ENCODE results near the gene CELF4.
A peak's percentile ranks its signal among the peaks of the same experiment; 100 is the strongest.

The CELF4 gene

DNA sequence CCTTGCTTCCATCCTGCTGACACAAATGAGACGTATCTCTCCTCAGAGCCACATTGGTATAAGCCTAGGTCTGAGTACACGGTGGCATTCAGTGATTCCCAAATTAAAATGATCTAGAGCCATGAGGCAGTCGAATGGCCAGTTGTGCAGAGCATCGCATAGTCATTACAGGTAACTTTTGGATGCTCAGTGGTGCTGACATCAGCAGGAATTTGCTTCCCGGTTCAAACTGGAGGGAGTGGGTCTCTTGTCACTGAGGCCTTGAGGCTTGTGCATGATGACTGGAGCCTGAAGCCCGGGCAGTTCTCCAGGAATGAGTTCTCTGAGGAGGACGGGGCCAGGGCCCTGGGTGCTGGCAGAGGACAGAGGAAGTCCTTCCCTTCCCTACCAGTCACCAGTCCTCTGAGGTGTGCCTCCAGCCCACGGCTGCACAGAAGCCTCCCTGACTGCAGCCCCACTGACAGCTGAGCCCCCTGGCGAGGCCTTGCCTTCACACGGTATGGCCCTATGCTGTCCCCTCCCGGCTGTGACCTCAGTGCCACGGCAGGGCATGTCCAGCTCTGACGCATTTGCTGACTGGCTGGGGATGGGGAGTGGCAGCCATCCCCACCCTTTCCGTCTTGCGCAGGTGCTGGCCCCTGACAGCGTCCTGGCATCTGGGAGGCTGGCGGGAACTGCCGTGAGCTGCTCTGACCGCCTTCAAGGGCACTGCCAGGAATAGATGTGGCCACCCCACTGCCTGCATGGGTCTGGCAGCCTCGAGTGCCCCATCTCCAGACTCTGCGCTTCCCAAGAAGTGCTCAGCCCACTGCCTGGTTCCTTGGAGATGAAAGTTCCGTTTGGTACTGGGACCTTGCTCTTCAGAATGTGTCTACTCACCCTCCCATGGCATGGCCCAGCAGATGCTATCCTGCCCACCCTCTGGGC, 117.4 kb downstream of the CELF4 start:
- DNase-seq (ENCODE audit: low spot score), result no peak
- no peak for FAIRE-seq

DNA sequence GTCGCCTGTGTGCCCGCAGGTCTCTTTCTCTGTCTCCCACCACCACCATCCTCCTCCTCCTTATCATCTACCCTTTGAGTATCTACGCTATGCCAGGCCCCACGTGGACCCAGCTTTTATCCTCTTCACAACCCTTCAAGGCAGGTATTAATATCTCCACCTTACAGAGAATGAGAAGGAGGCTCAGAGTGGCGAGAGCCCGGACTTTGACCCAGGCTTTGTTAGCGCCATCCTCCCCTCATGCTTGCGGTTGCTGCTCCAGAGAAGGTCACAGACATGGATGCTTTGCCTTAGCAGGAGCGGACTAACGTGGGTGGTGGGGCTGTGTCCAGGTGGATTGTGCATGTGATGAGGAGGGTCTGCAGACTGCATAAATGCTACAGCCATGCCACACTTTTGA, 119.8 kb downstream of the CELF4 start:
- FAIRE-seq (no peak), DNase-seq (ENCODE audit: low spot score) (no peak)

DNA sequence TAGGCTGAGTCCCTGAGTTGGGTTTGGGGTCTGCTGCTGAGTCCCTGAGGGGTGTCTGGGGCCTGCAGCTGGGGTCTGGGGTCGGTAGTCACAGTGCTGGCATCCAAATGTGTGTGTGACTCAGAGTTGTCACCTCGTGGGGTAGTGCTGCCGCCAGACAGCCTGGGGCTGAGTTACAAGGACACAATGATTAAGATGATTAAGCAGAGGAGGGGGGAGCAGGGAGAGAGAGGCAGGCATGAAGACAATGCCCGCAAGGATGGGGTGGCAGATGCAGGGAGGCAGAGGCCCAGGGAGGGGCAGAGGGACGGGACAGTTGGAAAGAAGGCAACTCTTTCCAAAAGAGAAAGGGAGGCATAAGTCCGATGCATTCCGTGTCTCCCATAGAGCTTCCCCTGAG, 120.2 kb downstream of the CELF4 start:
- FAIRE-seq, result no peak
- DNase-seq (ENCODE audit: low spot score), result no peak

DNA sequence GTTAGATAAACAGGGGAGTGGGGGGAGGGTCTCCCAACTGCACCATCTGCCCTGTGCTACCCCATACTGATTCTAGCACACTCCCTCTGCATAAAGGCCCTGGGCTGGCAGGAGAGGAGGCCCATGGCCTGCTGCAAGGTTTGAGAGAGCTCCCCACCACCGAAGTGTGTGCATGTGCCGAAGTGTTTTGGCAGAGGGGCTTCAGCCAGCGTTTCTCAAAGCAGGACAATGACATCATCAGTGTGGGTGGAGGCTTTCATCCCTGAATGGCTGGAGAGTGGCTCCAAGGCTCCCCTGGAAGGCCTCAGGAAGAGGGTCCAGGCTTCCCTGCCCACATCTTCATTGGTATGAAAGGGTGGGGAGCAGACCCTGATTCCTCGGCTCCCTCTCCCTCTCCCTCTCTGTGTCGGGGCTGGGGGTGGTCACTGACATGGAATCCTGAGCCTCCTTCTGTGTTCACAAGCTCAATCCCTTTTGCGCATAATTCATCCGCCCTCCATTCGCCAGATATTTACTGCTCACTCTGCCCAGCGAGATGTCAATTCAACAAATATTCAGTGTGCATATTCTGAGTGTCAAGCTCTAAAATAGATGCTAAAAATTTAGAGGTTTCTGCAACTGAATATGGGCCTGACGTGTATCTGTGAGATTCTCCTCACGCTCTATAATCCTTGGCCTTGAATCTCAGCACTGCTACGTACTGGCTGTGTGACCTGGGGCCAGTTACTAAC, 122.1 kb downstream of the CELF4 start:
- DNase-seq (ENCODE audit: low spot score) (no peak), FAIRE-seq (no peak)

DNA sequence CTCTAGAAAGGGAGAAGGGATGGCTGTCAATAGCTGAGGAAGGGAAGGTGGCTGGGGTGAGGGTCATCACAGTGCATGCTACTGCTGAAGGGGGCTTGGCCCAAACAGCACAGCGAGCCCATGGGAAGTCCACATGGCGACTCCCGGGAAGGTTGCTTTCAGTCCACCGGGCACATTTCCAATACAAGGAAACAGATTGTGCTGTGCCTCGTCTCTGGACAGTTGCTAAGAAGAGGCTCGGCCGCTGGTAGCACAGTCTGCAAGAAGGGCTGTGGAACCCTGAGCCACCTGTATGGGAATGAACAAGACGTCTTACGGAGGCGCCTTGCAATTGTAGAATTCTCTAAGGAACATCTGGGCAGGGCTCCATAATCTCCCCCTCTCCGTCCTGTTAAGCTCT, 123.1 kb downstream of the CELF4 start:
- FAIRE-seq, result no peak
- DNase-seq (ENCODE audit: low spot score), result no peak

DNA sequence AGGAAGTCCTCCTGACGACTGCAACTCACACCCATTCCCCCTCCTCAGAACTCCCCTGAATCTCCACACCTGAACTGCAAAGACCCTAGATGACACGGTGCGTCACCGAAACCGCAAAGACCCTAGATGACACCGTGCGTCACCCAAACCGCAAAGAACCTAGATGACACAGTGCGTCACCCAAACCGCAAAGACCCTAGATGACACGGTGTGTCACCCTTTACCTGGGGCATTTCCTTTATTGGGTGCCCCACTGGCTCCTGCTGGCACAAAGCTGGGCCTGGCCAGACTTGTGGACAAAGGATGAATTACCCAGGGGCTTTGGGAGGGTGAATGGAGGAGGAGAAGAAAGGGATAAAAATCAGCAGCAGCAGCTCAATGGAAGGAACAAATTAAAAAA, 123.8 kb downstream of the CELF4 start:
- peak; percentile 22 for DNase-seq (ENCODE audit: low spot score)
- FAIRE-seq, result no peak

DNA sequence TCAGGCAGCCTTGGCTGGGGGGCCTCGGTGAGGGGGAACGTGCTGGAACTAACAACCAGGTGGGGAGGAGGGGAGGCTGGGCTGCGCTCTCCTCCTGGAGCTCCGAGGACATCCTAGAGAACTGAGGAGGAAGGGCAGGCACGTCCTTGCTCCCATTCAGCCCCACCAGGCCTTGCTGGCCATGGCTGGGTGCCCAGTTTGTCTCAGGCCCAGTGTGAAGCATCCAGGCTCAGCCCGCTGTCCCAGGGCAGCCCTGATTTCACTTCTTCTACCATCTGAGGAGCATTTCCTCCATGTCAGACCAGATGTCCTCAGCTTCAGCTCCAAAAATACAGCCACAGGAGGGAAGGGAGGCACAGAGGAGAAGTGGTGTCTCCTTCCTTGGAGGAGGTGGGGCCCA, 125.4 kb downstream of the CELF4 start:
- DNase-seq (ENCODE audit: low spot score), result no peak
- no peak for FAIRE-seq

DNA sequence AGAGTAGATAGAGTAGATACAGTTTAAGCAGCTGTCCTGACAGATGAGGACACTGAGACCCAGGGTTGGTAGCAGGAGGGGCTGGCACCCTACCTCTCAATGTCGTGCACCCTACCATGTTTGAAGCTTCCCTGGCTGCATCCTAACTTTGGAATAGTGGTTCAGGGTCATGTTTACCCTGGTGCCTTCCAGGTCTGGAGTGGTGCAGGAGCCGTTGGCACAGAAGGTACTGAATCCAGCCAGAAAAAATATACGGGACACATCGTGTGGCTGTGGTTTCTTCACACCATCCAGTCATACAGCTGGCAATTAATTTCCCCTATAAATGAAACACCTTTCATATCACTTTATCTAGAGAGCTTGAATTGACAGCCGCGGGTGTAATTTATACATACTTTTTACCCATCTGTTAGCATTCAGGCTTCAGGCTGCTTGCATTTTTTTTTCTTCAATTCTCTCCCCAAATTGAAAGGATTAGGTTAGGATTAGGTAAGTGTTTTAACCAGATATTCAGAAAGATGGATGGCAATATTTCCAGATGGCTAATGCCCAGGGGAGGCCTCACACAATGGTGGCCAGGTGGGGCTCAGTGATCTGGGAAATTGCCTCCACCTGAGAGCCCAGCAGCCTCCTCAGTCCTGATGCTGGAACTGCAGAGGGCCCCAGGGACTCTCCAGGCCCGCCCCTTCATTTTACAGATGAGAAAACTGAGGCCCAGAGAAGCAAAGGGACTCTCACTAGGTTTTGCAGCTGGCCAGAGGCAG, 127.0 kb downstream of the CELF4 start:
- no peak for FAIRE-seq
- DNase-seq (ENCODE audit: low spot score), result no peak

DNA sequence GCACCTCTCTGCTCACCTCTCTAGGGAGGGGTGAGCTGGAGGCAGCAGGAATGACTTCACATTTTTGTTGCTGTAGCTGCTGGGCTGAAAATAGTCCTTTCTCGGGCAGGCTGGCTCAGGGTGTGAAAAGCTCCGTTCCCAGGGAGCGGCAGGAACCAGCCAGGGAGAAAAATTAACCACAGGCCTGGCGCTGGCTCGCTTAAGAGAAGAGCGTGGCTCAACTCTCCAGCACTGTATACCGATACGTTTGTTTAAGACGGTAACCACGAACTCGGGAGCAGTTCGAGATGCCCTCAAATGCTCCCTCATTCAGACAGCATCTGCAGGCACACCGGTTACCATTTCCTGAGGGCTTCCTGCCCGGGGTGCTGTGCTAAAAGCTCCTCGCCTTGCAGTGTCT, 129.6 kb downstream of the CELF4 start:
- no peak for DNase-seq (ENCODE audit: low spot score)

DNA sequence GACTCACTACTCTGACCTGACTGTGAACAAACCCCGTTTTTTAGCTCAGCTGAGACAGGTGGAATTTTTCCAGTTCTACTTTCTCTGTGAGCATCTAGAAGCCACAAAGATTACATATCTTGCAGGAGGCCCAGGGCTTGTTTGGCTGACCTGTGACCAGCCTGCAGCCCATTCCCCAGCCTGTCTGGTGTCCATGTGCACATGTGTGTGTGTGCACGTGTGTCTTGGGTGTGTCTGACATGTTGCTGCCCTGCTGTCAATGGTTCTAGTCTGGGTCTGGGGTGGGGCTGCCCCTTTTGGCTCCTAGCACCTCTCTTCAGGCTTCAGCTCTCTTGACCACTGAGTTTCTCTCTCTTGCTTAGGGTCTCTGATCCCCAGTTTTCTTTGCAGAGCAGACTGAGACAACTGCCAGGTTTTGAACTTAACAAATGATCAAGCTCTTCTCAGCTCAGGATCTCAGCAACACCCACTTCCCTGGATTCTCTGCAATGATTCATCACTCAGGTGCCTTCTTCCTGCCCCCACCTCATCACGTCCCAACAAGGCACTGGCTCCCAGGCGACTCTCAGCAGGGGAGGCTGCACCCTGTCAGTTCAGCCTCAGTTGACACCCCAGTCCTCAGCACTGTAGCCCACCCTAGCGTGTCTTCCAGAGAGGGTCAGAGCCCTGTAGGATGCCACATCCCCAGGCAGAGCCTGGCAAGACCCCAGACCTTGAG, 130.3 kb downstream of the CELF4 start:
- no peak for DNase-seq (ENCODE audit: low spot score)
- no peak for FAIRE-seq

More for the DNA sequence above, 129.6 kb downstream of the CELF4 start:
- FAIRE-seq, result no peak

DNA sequence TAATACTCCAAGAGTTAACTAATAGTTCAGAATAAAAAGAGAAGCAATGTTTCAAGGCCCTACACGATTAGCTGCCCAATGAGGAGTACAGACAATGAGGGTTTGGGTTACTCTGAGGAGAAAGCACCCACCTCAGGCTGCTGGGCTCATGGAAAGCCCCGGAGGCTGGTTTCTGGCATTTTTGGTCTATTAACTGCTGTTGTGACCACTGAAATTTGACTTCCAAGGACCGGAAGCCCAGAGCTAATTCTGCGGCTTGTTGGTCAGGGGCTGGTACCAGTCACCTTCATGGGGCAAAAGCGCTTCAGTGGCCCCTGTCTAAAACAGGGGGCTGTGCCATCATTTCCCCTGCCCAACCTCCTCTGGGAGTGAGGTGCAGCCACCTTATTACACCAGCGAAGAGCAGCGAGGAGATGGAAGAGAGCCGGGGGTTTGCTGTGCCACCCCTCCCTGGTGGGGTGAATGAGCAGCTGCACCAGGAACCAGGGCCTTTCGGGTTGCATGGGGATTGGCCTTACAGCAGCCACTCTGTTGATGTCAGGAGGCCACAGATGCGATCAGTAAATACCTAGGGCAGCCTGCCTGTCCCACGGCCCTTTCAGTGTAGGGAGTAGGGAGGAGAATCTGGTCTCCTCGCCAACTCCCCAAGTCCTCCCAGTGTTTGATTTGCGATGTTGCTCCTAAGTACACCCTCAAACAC, 131.3 kb downstream of the CELF4 start:
- FAIRE-seq (no peak), DNase-seq (ENCODE audit: low spot score) (no peak)

DNA sequence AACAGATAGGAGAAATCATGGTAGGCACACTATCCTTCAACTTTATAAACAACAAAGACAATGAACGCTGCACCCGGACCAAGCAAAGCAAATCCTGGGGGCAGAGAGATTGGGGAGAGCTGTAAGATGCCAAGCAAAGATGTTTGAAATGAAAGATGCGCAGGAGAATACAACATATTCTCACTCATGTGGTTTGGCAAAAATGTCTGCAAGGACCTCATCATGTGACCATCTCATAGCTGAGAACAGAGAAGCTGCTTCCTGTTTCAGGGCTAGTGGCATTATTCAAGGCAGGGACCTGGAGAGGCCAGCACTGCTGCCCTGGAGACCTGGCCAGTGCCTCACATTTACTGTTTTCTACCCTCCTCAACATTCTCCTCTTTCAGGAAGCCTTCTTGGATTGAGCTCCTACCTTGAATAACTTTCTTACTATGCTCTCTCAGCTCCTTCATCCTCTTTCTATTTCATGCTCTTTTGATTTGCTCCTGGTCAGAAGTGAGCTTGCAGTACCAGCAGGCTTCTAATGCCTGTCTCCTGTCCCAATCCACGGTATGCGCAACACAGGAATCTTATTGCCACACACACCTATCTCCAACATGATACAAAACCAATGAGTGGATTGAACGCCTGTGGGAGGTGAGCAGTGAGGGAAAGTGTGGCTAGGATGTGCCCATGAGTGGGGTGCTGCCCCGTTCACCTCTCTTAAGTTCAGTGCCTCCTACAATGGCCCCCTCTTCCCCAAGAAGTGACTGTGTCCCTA, 133.0 kb downstream of the CELF4 start:
- no peak for DNase-seq (ENCODE audit: low spot score)
- FAIRE-seq, result no peak

DNA sequence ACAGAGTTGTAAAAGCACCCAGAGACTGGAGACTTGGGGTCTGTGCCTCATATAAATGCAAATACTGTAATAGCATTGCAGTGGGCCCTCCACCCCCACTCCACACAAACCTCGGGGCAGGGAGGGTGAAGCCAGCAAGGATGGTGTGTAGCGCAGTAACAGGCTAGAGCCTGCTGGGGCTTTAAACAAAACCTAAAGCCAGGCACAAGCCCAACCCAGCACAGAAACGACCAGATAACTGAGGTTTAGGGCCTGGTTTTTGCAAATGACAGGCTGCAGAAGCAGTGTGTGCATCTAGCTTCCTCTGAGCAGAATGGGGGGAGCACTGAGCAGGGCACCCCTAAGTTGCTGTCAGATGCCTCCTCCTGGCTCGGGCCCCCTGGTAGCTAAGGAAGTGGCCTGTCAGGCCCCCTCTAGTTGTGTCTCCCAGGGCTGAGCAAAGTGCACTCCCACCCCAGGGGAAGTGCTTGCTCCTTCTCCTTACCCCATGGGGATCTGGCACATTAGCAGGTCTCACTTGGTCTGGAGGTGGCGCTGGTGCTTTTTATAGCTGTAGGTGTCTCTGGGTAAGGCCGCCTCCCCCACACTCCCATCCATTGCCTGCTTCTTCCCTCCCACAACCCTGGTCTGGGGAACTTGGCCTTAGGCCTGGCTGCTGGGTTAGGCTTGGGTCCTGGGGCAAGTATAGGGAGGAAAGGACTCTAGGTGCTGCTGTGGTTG, 135.1 kb downstream of the CELF4 start:
- no peak for FAIRE-seq
- DNase-seq (ENCODE audit: low spot score), result no peak

DNA sequence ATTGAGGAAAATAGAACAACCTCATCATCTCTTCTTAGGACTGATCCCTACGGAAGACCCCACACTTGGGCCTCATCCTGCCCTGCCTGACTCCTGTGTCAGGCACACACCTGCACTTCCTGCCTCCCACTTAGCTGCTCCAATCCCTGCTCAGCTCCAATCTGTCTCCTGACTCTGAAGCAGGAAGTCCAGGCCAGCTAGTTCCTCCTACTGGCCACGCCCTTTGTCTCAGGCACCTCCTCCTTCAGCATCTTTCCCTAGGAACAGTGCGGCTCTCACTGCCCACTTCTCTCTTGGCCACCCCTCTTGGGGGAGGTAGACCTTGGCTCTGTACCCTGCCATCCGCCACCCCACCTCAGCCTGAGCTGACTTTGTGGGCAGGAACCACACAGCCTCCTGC, 135.8 kb downstream of the CELF4 start:
- DNase-seq (ENCODE audit: low spot score), result no peak
- FAIRE-seq, result no peak

DNA sequence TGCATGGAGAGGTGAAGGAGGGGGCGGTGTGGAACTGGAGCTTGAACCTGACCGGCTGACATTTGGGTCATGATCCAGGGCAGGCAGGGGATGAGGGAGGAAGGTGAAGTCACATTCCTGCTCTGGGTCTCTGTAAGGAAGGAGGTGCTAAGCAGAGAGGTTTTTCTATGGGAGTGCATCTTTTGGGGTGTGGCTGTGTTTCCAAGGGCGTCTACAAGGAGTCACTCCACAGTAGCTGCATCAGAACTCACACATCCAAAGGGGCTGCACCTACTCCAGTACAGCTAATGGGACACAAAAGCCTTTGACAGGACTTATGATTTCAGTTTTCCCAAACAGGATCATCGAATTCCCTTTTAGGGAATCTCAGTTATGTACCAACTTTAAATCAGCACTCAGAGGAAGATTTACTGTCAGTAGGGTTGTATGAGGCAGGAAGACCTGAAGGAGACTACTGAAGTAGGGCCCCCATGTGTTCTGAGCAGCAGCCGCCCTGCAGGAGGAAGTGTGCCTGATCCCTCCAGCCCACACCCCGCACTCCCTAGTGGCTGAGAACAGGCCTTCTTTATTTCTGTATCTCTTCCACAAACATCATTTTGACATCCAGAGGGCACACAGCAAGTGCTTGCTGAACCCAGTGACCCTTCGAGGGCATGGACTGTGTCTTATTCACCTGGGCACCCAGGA, 137.2 kb downstream of the CELF4 start:
- no peak for FAIRE-seq
- no peak for DNase-seq (ENCODE audit: low spot score)

DNA sequence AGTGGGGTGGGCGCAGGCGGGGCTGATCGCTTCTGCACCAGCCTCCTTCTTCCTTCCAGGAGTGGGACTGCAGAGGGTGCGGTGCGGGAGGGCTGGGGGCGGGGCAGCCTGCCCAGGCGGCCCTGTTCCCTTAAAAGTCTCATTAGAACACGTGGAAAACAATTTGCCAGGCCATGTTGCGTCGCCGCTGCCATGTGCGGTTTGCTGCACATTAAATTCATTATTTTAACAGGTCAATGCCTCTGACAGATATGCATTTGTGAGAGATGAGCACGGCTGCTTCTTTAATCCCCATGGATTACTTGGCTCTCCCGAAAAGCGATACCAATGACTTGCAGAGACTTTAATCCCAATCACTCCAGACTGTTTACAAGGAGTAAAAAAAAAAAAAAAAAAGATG, 139.0 kb downstream of the CELF4 start:
- DNase-seq (ENCODE audit: low spot score) (no peak), FAIRE-seq (no peak)

DNA sequence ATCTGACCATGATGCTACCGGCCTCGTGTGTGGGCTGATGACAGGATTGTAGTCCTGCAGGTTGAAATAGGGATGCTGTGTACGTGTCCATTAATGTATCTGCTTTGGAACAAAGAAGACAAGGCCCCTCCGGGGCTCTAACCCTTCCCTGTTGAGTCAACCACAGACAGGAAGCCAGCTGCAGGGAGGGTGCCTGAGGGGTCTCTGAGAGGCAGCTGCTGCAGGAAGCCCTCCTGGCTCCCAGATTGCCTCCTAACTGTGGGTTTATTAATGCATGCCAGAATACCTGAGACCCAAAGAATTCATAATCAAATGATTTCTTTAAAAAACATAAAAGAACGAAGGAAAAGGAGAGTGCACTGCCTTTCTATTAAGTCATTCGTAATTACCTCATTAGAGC, 140.4 kb downstream of the CELF4 start:
- no peak for DNase-seq (ENCODE audit: low spot score)
- no peak for FAIRE-seq

DNA sequence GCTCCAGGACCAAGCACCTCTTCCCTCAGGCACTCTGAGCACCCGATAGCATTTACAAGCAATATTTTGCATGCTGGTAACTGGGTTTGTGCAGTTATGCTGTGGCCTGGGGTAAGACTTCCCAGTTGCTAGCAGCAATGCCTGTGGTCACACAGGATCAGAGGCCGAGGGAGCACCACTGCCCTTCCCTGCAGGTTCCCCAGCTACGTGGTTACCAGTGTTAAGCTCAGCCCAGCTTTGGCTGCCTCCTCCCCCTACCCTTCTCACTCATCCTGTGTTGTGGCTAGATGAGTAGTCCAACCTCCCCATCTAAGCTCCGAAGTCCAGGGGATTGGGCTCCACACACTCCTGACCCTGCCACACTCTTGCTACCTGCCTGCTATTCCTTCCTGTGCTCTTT, 141.1 kb downstream of the CELF4 start:
- DNase-seq (ENCODE audit: low spot score), result no peak
- no peak for FAIRE-seq

DNA sequence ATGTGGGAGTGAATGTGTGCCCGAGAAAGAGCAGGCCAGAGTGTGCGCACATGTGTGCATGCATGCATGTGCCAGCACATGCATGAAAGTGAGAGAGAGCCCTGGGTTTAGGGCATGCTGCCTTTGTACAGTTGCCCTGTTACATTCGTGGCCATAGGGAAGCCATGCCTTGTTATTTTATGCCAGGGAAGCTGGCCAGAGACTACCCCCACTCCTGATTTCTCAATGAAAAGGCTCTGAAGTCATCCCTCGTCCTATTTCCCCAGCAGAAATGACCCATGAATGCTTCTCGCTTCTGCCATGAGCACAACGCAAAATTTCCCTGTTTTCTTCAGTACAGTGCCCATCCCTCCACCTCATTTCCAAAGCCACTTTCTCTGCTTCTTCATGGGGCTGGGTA, 143.0 kb downstream of the CELF4 start:
- no peak for DNase-seq (ENCODE audit: low spot score)
- FAIRE-seq, result no peak

All from RCC 7860 (cell line).